GM12878 (cell line): ENCODE measurements around the gene LILRB1. TPM values are rescaled to one million over a fixed set of nuclear protein-coding genes. Genes with fewer than 3 reads are reported as not detected.
A peak's percentile ranks its signal among the peaks of the same experiment; 100 is the strongest.

ENCODE experiments used
- REST ChIP-seq: IDR thresholded peaks from 2 replicates; pipeline ENCODE4 v1.6.1; 2012; ENCODE audit warnings: mild to moderate bottlenecking, low read depth, low read length
- microRNA-seq: library from miRNA; unstranded; fragments of <30 nt; microRNA quantifications from one replicate; pipeline ENCODE4, GENCODE V29; 2018
- polyA plus RNA-seq, 11 experiments: library from polyadenylated mRNA; depleted of rRNA in 4 of 11; unstranded in 6 of 11; stranded (reverse) in 5 of 11; fragments of >200 nt; fragmentation: Nextera tagmentation in 4 of 11; fragmentation: Illumina TruSeq in 1 of 11; extraction: Ambion mirVana in 4 of 11; extraction: Trizol in 1 of 11; gene quantifications; 1 replicate in 1 of 11; 2 replicates in 10 of 11; pipeline versions ENCODE4 v1.2.1 to v1.2.3, GENCODE V29; 2011 to 2016; ENCODE audit warnings: inconsistent platforms in 2 of 11, missing spikeins in 2 of 11, low read depth in 1 of 11
- small RNA-seq: library from RNA; depleted of rRNA; stranded (forward); fragments of <200 nt; gene quantifications from one replicate; pipeline ENCODE3, GENCODE V24; 2014
- total RNA-seq, 4 experiments: library from RNA; depleted of rRNA in 3 of 4; stranded (reverse); fragments of >200 nt in 3 of 4; fragmentation: Illumina TruSeq in 1 of 4; extraction: Trizol in 1 of 4; gene quantifications; 2 replicates each; pipeline versions ENCODE4 v1.2.1 to v1.2.3, GENCODE V29; 2013 to 2021

The LILRB1 gene
- total and polyA plus RNA-seq, 10 of the 15 experiments (the other 5 are each of a cell fraction or from before 2014, with no cell fraction given): 4.9 to 92.2 (median 50.1) TPM

- peak; percentile 96 for TF ChIP-seq REST
These were observed 54.2 kb downstream of the LILRB1 start (continued) for GRCh38 chr19:54684527-54684926.

Small RNA genes lying within 50 kb of the gene (microRNA-seq; reads per million reads assigned to microRNA genes)
- not detected for gene MIR8061

Small RNA genes lying within 50 kb of the gene (small RNA-seq; reads per million reads assigned to genes)
- gene AC245036.3: not detected
- gene MIR8061: not detected

Other genes starting within 250 kb of the LILRB1 start
Only the 7 nearest of the 16 such genes appear.
- gene LAIR2, start 127.7 kb upstream of the LILRB1 start, total RNA-seq (2014; rRNA removed): not detected in 2 replicates
- not detected in 2 replicates for gene LAIR2, start 127.7 kb upstream of the LILRB1 start, total RNA-seq (2014; rRNA removed; fragmentation: Illumina TruSeq; extraction: Trizol)
- not detected in 2 replicates for gene LAIR2, start 127.7 kb upstream of the LILRB1 start, total RNA-seq (2021)
- gene LAIR2, start 127.7 kb upstream of the LILRB1 start, polyA plus RNA-seq (2011; rRNA removed): 0.26 TPM in 1 of 2 replicates, not detected in the other
- not detected in 2 replicates for gene LAIR2, start 127.7 kb upstream of the LILRB1 start, polyA plus RNA-seq (2014; fragmentation: Illumina TruSeq; extraction: Trizol)
- not detected for gene LAIR2, start 127.7 kb upstream of the LILRB1 start, polyA plus RNA-seq (2014; fragmentation: Nextera tagmentation; extraction: Ambion mirVana)
- not detected in 2 replicates for gene LAIR2, start 127.7 kb upstream of the LILRB1 start, polyA plus RNA-seq (2014; rRNA removed)
- not detected for gene LAIR2, start 127.7 kb upstream of the LILRB1 start, polyA plus RNA-seq (2016; fragmentation: Nextera tagmentation; extraction: Ambion mirVana)
- gene LILRA2, start 56.7 kb upstream of the LILRB1 start, total RNA-seq (2014; rRNA removed): 0.38 and 0.51 TPM in 2 replicates
- 0.40 and 0.60 TPM in 2 replicates for gene LILRA2, start 56.7 kb upstream of the LILRB1 start, total RNA-seq (2014; rRNA removed; fragmentation: Illumina TruSeq; extraction: Trizol)
- 1.1 and 1.5 TPM in 2 replicates for gene LILRA2, start 56.7 kb upstream of the LILRB1 start, total RNA-seq (2021)
- 0.10 and 0.20 TPM in 2 replicates for gene LILRA2, start 56.7 kb upstream of the LILRB1 start, polyA plus RNA-seq (2011; rRNA removed)
- gene LILRA2, start 56.7 kb upstream of the LILRB1 start, polyA plus RNA-seq (2014; fragmentation: Illumina TruSeq; extraction: Trizol): 0.13 and 0.91 TPM in 2 replicates
- under 1 TPM; 0.16 to 0.24 TPM for gene LILRA2, start 56.7 kb upstream of the LILRB1 start, polyA plus RNA-seq (2014; fragmentation: Nextera tagmentation; extraction: Ambion mirVana)
- gene LILRA2, start 56.7 kb upstream of the LILRB1 start, polyA plus RNA-seq (2014; rRNA removed): 1.1 and 1.8 TPM in 2 replicates
- gene LILRA2, start 56.7 kb upstream of the LILRB1 start, polyA plus RNA-seq (2016; fragmentation: Nextera tagmentation; extraction: Ambion mirVana): under 1 TPM; 0.43 TPM
- gene LILRA1, start 36.9 kb upstream of the LILRB1 start, total RNA-seq (2014; rRNA removed): not detected in 2 replicates
- not detected in 2 replicates for gene LILRA1, start 36.9 kb upstream of the LILRB1 start, total RNA-seq (2014; rRNA removed; fragmentation: Illumina TruSeq; extraction: Trizol)
- gene LILRA1, start 36.9 kb upstream of the LILRB1 start, total RNA-seq (2021): not detected in 2 replicates
- not detected in 2 replicates for gene LILRA1, start 36.9 kb upstream of the LILRB1 start, polyA plus RNA-seq (2011; rRNA removed)
- gene LILRA1, start 36.9 kb upstream of the LILRB1 start, polyA plus RNA-seq (2014; fragmentation: Illumina TruSeq; extraction: Trizol): 0.04 TPM in 1 of 2 replicates, not detected in the other
- gene LILRA1, start 36.9 kb upstream of the LILRB1 start, polyA plus RNA-seq (2014; fragmentation: Nextera tagmentation; extraction: Ambion mirVana): not detected
- gene LILRA1, start 36.9 kb upstream of the LILRB1 start, polyA plus RNA-seq (2014; rRNA removed): not detected in 2 replicates
- gene LILRA1, start 36.9 kb upstream of the LILRB1 start, polyA plus RNA-seq (2016; fragmentation: Nextera tagmentation; extraction: Ambion mirVana): not detected
- 18.3 and 18.4 TPM in 2 replicates for gene LILRB4, start 32.5 kb downstream of the LILRB1 start, total RNA-seq (2014; rRNA removed)
- 16.2 and 16.5 TPM in 2 replicates for gene LILRB4, start 32.5 kb downstream of the LILRB1 start, total RNA-seq (2014; rRNA removed; fragmentation: Illumina TruSeq; extraction: Trizol)
- 25.2 and 26.0 TPM in 2 replicates for gene LILRB4, start 32.5 kb downstream of the LILRB1 start, total RNA-seq (2021)
- 1.5 and 3.1 TPM in 2 replicates for gene LILRB4, start 32.5 kb downstream of the LILRB1 start, polyA plus RNA-seq (2011; rRNA removed)
- gene LILRB4, start 32.5 kb downstream of the LILRB1 start, polyA plus RNA-seq (2014; fragmentation: Illumina TruSeq; extraction: Trizol): 17.4 and 28.7 TPM in 2 replicates
- 1 to 10 TPM; 2.0 to 4.9 TPM for gene LILRB4, start 32.5 kb downstream of the LILRB1 start, polyA plus RNA-seq (2014; fragmentation: Nextera tagmentation; extraction: Ambion mirVana)
- gene LILRB4, start 32.5 kb downstream of the LILRB1 start, polyA plus RNA-seq (2014; rRNA removed): 39.8 and 39.9 TPM in 2 replicates
- gene LILRB4, start 32.5 kb downstream of the LILRB1 start, polyA plus RNA-seq (2016; fragmentation: Nextera tagmentation; extraction: Ambion mirVana): 10 to 100 TPM; 14.3 to 15.5 TPM
- gene KIR3DL3, start 94.0 kb downstream of the LILRB1 start, total RNA-seq (2014; rRNA removed): not detected in 2 replicates
- not detected in 2 replicates for gene KIR3DL3, start 94.0 kb downstream of the LILRB1 start, total RNA-seq (2014; rRNA removed; fragmentation: Illumina TruSeq; extraction: Trizol)
- gene KIR3DL3, start 94.0 kb downstream of the LILRB1 start, total RNA-seq (2021): not detected in 2 replicates
- gene KIR3DL3, start 94.0 kb downstream of the LILRB1 start, polyA plus RNA-seq (2011; rRNA removed): not detected in 2 replicates
- not detected in 2 replicates for gene KIR3DL3, start 94.0 kb downstream of the LILRB1 start, polyA plus RNA-seq (2014; fragmentation: Illumina TruSeq; extraction: Trizol)
- gene KIR3DL3, start 94.0 kb downstream of the LILRB1 start, polyA plus RNA-seq (2014; fragmentation: Nextera tagmentation; extraction: Ambion mirVana): not detected
- not detected in 2 replicates for gene KIR3DL3, start 94.0 kb downstream of the LILRB1 start, polyA plus RNA-seq (2014; rRNA removed)
- not detected for gene KIR3DL3, start 94.0 kb downstream of the LILRB1 start, polyA plus RNA-seq (2016; fragmentation: Nextera tagmentation; extraction: Ambion mirVana)
- gene KIR2DL3, start 108.0 kb downstream of the LILRB1 start, total RNA-seq (2014; rRNA removed): not detected in 2 replicates
- not detected in 2 replicates for gene KIR2DL3, start 108.0 kb downstream of the LILRB1 start, total RNA-seq (2014; rRNA removed; fragmentation: Illumina TruSeq; extraction: Trizol)
- not detected in 2 replicates for gene KIR2DL3, start 108.0 kb downstream of the LILRB1 start, total RNA-seq (2021)
- 0.33 and 0.45 TPM in 2 replicates for gene KIR2DL3, start 108.0 kb downstream of the LILRB1 start, polyA plus RNA-seq (2011; rRNA removed)
- gene KIR2DL3, start 108.0 kb downstream of the LILRB1 start, polyA plus RNA-seq (2014; fragmentation: Illumina TruSeq; extraction: Trizol): not detected in 2 replicates
- gene KIR2DL3, start 108.0 kb downstream of the LILRB1 start, polyA plus RNA-seq (2014; fragmentation: Nextera tagmentation; extraction: Ambion mirVana): not detected
- gene KIR2DL3, start 108.0 kb downstream of the LILRB1 start, polyA plus RNA-seq (2014; rRNA removed): not detected in 2 replicates
- not detected for gene KIR2DL3, start 108.0 kb downstream of the LILRB1 start, polyA plus RNA-seq (2016; fragmentation: Nextera tagmentation; extraction: Ambion mirVana)
- not detected in 2 replicates for gene KIR2DL1, start 139.3 kb downstream of the LILRB1 start, total RNA-seq (2014; rRNA removed)
- not detected in 2 replicates for gene KIR2DL1, start 139.3 kb downstream of the LILRB1 start, total RNA-seq (2014; rRNA removed; fragmentation: Illumina TruSeq; extraction: Trizol)
- not detected in 2 replicates for gene KIR2DL1, start 139.3 kb downstream of the LILRB1 start, total RNA-seq (2021)
- 0.32 and 0.35 TPM in 2 replicates for gene KIR2DL1, start 139.3 kb downstream of the LILRB1 start, polyA plus RNA-seq (2011; rRNA removed)
- not detected in 2 replicates for gene KIR2DL1, start 139.3 kb downstream of the LILRB1 start, polyA plus RNA-seq (2014; fragmentation: Illumina TruSeq; extraction: Trizol)
- gene KIR2DL1, start 139.3 kb downstream of the LILRB1 start, polyA plus RNA-seq (2014; fragmentation: Nextera tagmentation; extraction: Ambion mirVana): not detected
- not detected in 2 replicates for gene KIR2DL1, start 139.3 kb downstream of the LILRB1 start, polyA plus RNA-seq (2014; rRNA removed)
- gene KIR2DL1, start 139.3 kb downstream of the LILRB1 start, polyA plus RNA-seq (2016; fragmentation: Nextera tagmentation; extraction: Ambion mirVana): not detected